Epithelial cell of proximal tubule (primary cell): ENCODE data around the gene NNMT. TPM values are rescaled to one million over a fixed set of nuclear protein-coding genes. Genes with fewer than 3 reads are reported as not detected.

Source experiments
- DNase-seq: peaks from one replicate; pipeline ENCODE4 v3.0.0-alpha.2; 2011; ENCODE audit warnings: low read depth
- H3K4me3 ChIP-seq: 2 replicates; pipeline ENCODE4 v1.5.1; 2011; ENCODE audit warnings: low read depth, mild to moderate bottlenecking, low read length
- CTCF ChIP-seq: conservative IDR thresholded peaks from 2 replicates; pipeline ENCODE4 v1.5.1; 2012; ENCODE audit warnings: low read depth, mild to moderate bottlenecking, low read length
- total RNA-seq: library from RNA; depleted of rRNA; stranded (reverse); fragments of >200 nt; gene quantifications from 2 replicates; pipeline ENCODE4 v1.2.3, GENCODE V29; 2015

Gene NNMT
- total RNA-seq, 1 donor from 2014 or later, result 875 TPM

GRCh38 chr11:114316980-114317786, 21.0 kb downstream of the NNMT start:
- no peak overlapping the region for H3K4me3 ChIP-seq
- no peak for TF ChIP-seq CTCF
- no peak for DNase-seq

GRCh38 chr11:114317787-114318137, 21.6 kb downstream of the NNMT start:
- TF ChIP-seq CTCF, result peak; percentile 60
- DNase-seq, result no peak
- H3K4me3 ChIP-seq, result no peak overlapping the region

- no peak for DNase-seq
- no peak for TF ChIP-seq CTCF
- H3K4me3 ChIP-seq, result no peak overlapping the region
These were observed 22.2 kb downstream of the NNMT start for GRCh38 chr11:114318361-114318760.

GRCh38 chr11:114319716-114320328, 23.6 kb downstream of the NNMT start:
- no peak overlapping the region for H3K4me3 ChIP-seq
- TF ChIP-seq CTCF, result no peak
- DNase-seq, result no peak

- H3K4me3 ChIP-seq, result no peak overlapping the region
- TF ChIP-seq CTCF, result no peak
- peak; percentile 60 for DNase-seq
These were observed 25.5 kb downstream of the NNMT start for GRCh38 chr11:114321621-114322257.

GRCh38 chr11:114322934-114323333, 26.7 kb downstream of the NNMT start:
- no peak for TF ChIP-seq CTCF
- DNase-seq, result no peak
- H3K4me3 ChIP-seq, result no peak overlapping the region
